K562 (cell line): Measurements from ENCODE around the gene SGPP2. TPM values are rescaled to one million over a fixed set of nuclear protein-coding genes. Genes with fewer than 3 reads are reported as not detected.

Source experiments
- ATAC-seq: fragments of 200-7000 bp; cut with Tn5 transposase; 3 replicates; pipeline ENCODE4 v1.9.1; 2020; ENCODE audit warnings: moderate library complexity
- BruUV-seq: library from RNA; stranded (reverse); fragments of 400-500 nt; replicated peaks from 2 replicates; lab custom pipeline; 2021; lab: Mats Ljungman, UMichigan
- CTCF ChIA-PET: fragments of 300-600 bp; formaldehyde crosslinking; extraction: SDS; loops from one replicate; lab custom pipeline; 2021; ENCODE audit warnings: low intra/inter-chr PET ratio; lab: Yijun Ruan, JAX
- POLR2A ChIA-PET: fragments of 300-600, 350-650 bp; sonication (Branson Sonifier 250); formaldehyde crosslinking; extraction: SDS; loops from one replicate; lab custom pipeline; 2021; ENCODE audit warnings: antibody characterized with exemption, inconsistent platforms; lab: Yijun Ruan, JAX
- DNase-seq, 4 experiments: peaks; one replicate each; pipeline versions ENCODE4 v3.0.0 to v3.0.0-alpha.2; 2011 to 2018; ENCODE audit warnings: low spot score in 3 of 4, mixed read lengths in 3 of 4; ENCODE audit errors: extremely low read depth in 1 of 4
- FAIRE-seq: peaks from 2 replicates; lab custom pipeline; 2011; peaks lifted over from hg19 to GRCh38; lab: Jason Lieb, UNC
- H2AFZ ChIP-seq: 2 replicates; pipeline ENCODE4 v1.6.0; 2011; ENCODE audit warnings: low read depth, low read length, control low read depth, inconsistent platforms
- H3K27ac ChIP-seq: fragments of 200-600 bp; 3 replicates; pipeline ENCODE4 v1.8.0; 2011; ENCODE audit warnings: low read depth, mild to moderate bottlenecking, control low read depth, inconsistent platforms, low read length, moderate library complexity, mixed read lengths; ENCODE audit errors: extremely low read depth
- H3K27me3 ChIP-seq, 2 experiments: fragments of 300-600 bp in 1 of 2; 2 replicates in 1 of 2; 3 replicates in 1 of 2; pipeline versions ENCODE4 v1.6.0 to v1.8.0; 2011; ENCODE audit warnings: inconsistent platforms in 2 of 2, low read length in 2 of 2, mild to moderate bottlenecking in 1 of 2, mixed read lengths in 1 of 2, moderate library complexity in 1 of 2; ENCODE audit not compliant: control insufficient read depth in 2 of 2, insufficient read depth in 2 of 2
- H3K36me3 ChIP-seq: fragments of 300-600 bp; 3 replicates; pipeline ENCODE4 v1.8.0; 2011; ENCODE audit warnings: mild to moderate bottlenecking, low read length, inconsistent platforms; ENCODE audit not compliant: control insufficient read depth, insufficient read depth
- H3K4me1 ChIP-seq, 2 experiments: fragments of 200-600 bp in 1 of 2; replicated peaks in 1 of 2; 2 replicates in 1 of 2; 3 replicates in 1 of 2; pipeline versions ENCODE4 v1.5.1 to v1.8.0; 2011; ENCODE audit warnings: inconsistent platforms in 2 of 2, low read length in 2 of 2, mild to moderate bottlenecking in 1 of 2, mixed read lengths in 1 of 2, moderate library complexity in 1 of 2; ENCODE audit not compliant: control insufficient read depth in 2 of 2, insufficient read depth in 2 of 2
- H3K4me2 ChIP-seq: 2 replicates; pipeline ENCODE4 v1.6.1; 2011; ENCODE audit warnings: low read length, control low read depth, inconsistent platforms, mixed read lengths; ENCODE audit not compliant: insufficient read depth
- H3K4me3 ChIP-seq: fragments of 200-600 bp; sonication (generic), shearing (Covaris generic); 2 replicates; pipeline ENCODE4 v1.5.1; 2016; ENCODE audit warnings: control low read depth, inconsistent platforms
- H3K79me2 ChIP-seq: fragments of 200-600 bp; 3 replicates; pipeline ENCODE4 v1.8.0; 2011; ENCODE audit warnings: low read length, inconsistent platforms; ENCODE audit not compliant: control insufficient read depth, insufficient read depth
- H3K9ac ChIP-seq, 2 experiments: 2 replicates each; pipeline versions ENCODE4 v1.6.0 to v1.6.1; 2011; ENCODE audit warnings: low read depth in 2 of 2, low read length in 2 of 2, control low read depth in 1 of 2, inconsistent platforms in 1 of 2, mild to moderate bottlenecking in 1 of 2, mixed read lengths in 1 of 2; ENCODE audit not compliant: insufficient read depth in 1 of 2
- H3K9me1 ChIP-seq: one replicate; pipeline ENCODE4 v1.6.0; 2011; ENCODE audit warnings: inconsistent platforms, mild to moderate bottlenecking, low read length, moderate library complexity; ENCODE audit not compliant: control insufficient read depth, insufficient read depth
- H3K9me3 ChIP-seq: replicated peaks from 2 replicates; pipeline ENCODE4 v1.5.1; 2011; ENCODE audit warnings: low read depth, low read length, inconsistent platforms; ENCODE audit not compliant: control insufficient read depth, insufficient read depth
- H4K20me1 ChIP-seq: replicated peaks from 2 replicates; pipeline ENCODE4 v1.6.1; 2011; ENCODE audit warnings: low read length, inconsistent platforms, mixed read lengths; ENCODE audit not compliant: control insufficient read depth, insufficient read depth
- ADNP ChIP-seq: fragments of 200-800 bp; sonication (Bioruptor generic); IDR thresholded peaks from 2 replicates; pipeline ENCODE4 v1.6.1; 2016; ENCODE audit warnings: missing genetic modification characterization, missing compliant biosample characterization
- GTF2E2 ChIP-seq: fragments of 200-800 bp; sonication (Bioruptor generic); IDR thresholded peaks from 2 replicates; pipeline ENCODE4 v1.6.1; 2016; ENCODE audit warnings: missing genetic modification characterization, missing compliant biosample characterization
- HDAC2 ChIP-seq: fragments of 450-650 bp; IDR thresholded peaks from 2 replicates; pipeline ENCODE4 v1.6.1; 2016; ENCODE audit warnings: mild to moderate bottlenecking
- KDM2B ChIP-seq: fragments of 250-450 bp; sonication (Bioruptor Pico); IDR thresholded peaks from 2 replicates; pipeline ENCODE4 v1.8.0; 2021; ENCODE audit warnings: mild to moderate bottlenecking, moderate library complexity
- MTA1 ChIP-seq: fragments of 450-650 bp; IDR thresholded peaks from 2 replicates; pipeline ENCODE4 v1.6.1; 2017; ENCODE audit warnings: borderline replicate concordance
- POLR3A ChIP-seq: IDR thresholded peaks from 2 replicates; pipeline ENCODE4 v1.6.1; 2011; ENCODE audit warnings: borderline replicate concordance, mild to moderate bottlenecking, moderate library complexity; ENCODE audit not compliant: insufficient read length, insufficient read depth; ENCODE audit errors: extremely low read depth
- POU5F1 ChIP-seq: fragments of 150-350 bp; IDR thresholded peaks from 2 replicates; pipeline ENCODE4 v1.6.1; 2014; ENCODE audit warnings: borderline replicate concordance, low read length, low read depth, mild to moderate bottlenecking; ENCODE audit not compliant: partially characterized antibody
- SRSF9 ChIP-seq: fragments of 200-400 bp; formaldehyde crosslinking; IDR thresholded peaks from 2 replicates; pipeline ENCODE4 v1.6.1; 2017; ENCODE audit warnings: low read depth, low read length, borderline replicate concordance
- STAT5A ChIP-seq: IDR thresholded peaks from 2 replicates; pipeline ENCODE4 v1.6.1; 2012; ENCODE audit warnings: low read length, inconsistent platforms, borderline replicate concordance
- TCF3 ChIP-seq: sonication (generic); formaldehyde crosslinking; IDR thresholded peaks from 2 replicates; pipeline ENCODE4 v1.4.0; 2020; ENCODE audit warnings: mild to moderate bottlenecking, missing genetic modification reagents
- TCF7 ChIP-seq: sonication (generic); IDR thresholded peaks from 2 replicates; pipeline ENCODE4 v1.6.1; 2016; ENCODE audit warnings: antibody characterized with exemption, borderline replicate concordance
- XRCC3 ChIP-seq: fragments of 450-650 bp; IDR thresholded peaks from 2 replicates; pipeline ENCODE4 v1.6.1; 2017; ENCODE audit warnings: mild to moderate bottlenecking, moderate library complexity
- ZNF280A ChIP-seq: fragments of 450-650 bp; IDR thresholded peaks from 2 replicates; pipeline ENCODE4 v1.6.1; 2018; ENCODE audit warnings: mild to moderate bottlenecking, low read depth; ENCODE audit not compliant: partially characterized antibody
- ZNF311 ChIP-seq: fragments of 250-450 bp; sonication (Bioruptor Pico); IDR thresholded peaks from 2 replicates; pipeline ENCODE4 v1.4.0; 2020; ENCODE audit warnings: mild to moderate bottlenecking, moderate library complexity
- ZNF316 ChIP-seq: fragments of 450-650 bp; IDR thresholded peaks from 2 replicates; pipeline ENCODE4 v1.6.1; 2016
- ZNF431 ChIP-seq: sonication (generic); formaldehyde crosslinking; IDR thresholded peaks from 2 replicates; pipeline ENCODE4 v1.8.0; 2022; ENCODE audit warnings: mild to moderate bottlenecking, missing genetic modification reagents
- ZNF830 ChIP-seq: fragments of 250-450 bp; sonication (Bioruptor Pico); IDR thresholded peaks from 2 replicates; pipeline ENCODE4 v1.5.0; 2021; ENCODE audit warnings: mild to moderate bottlenecking
- WGBS: fragments of 100-300 bp; shearing (Covaris generic); methylation state at CpG from one replicate; pipeline ENCODE4 v1.1.6; 2016; ENCODE audit warnings: low coverage, mixed read lengths; ENCODE audit not compliant: insufficient coverage; ENCODE audit errors: missing lambda C conversion rate; 5-methylcytosine and 5-hydroxymethylcytosine counted together
- in situ Hi-C: fragments of 300-500 bp; cut with MboI; formaldehyde crosslinking; loops from 4 replicates; pipeline ENCODE4 v1.15.0; 2018; ENCODE audit warnings: inconsistent platforms, mixed read lengths
- intact Hi-C: fragments of 100-400 bp; cut with micrococcal nuclease; formaldehyde crosslinking; loops from 2 replicates; pipeline ENCODE4 v1.14.2; 2022
- polyA plus RNA-seq, 8 experiments: library from polyadenylated mRNA; depleted of rRNA in 4 of 8; stranded (reverse) in 5 of 8; unstranded in 3 of 8; fragments of >200 nt; fragmentation: Nextera tagmentation in 2 of 8; fragmentation: Illumina TruSeq in 1 of 8; extraction: Ambion mirVana in 2 of 8; extraction: Trizol in 1 of 8; gene quantifications; 2 replicates each; pipeline versions ENCODE4 v1.2.1 to v1.2.3, GENCODE V29; 2011 to 2014; ENCODE audit warnings: inconsistent platforms in 1 of 8, missing spikeins in 1 of 8
- total RNA-seq, 7 experiments: library from RNA; depleted of rRNA in 6 of 7; stranded (reverse); fragments of >200 nt in 6 of 7; fragmentation: Illumina TruSeq in 2 of 7; extraction: Trizol in 2 of 7; gene quantifications; 2 replicates each; pipeline versions ENCODE4 v1.2.1 to v1.2.3, GENCODE V29; 2011 to 2021; ENCODE audit warnings: low replicate concordance in 1 of 7

The SGPP2 gene
- total and polyA plus RNA-seq, 9 of the 15 experiments (the other 6 are each of a cell fraction or from before 2014, with no cell fraction given) = 0.01 to 0.04 TPM; not detected in 7

- no peaks in the 10 kb centered on the region for H4K20me1 ChIP-seq
- no peak overlapping the region for H3K4me3 ChIP-seq
- no peak for FAIRE-seq
- ChIA-PET CTCF (no interaction called here), POLR2A (no interaction called here)
- no peak overlapping the region for H3K9ac ChIP-seq
- 83% methylated on average over 1 of the region's 2 CpGs for WGBS
- intact Hi-C loops = no loop called here
- H3K9me3 ChIP-seq = no peaks in the 10 kb centered on the region
- H3K27me3 ChIP-seq = no peaks in the 10 kb centered on the region
- H2AFZ ChIP-seq = no peak overlapping the region
- no peak for ATAC-seq
- H3K79me2 ChIP-seq = peaks cover 5% of the 10 kb centered on the region; the same call in 1 of the 3 replicates
- no peaks in the 10 kb centered on the region for H3K4me1 ChIP-seq
- in situ Hi-C loops = no loop called here
- H3K4me2 ChIP-seq = no peak overlapping the region
- DNase-seq = no peak
- TF ChIP-seq ZNF280A = no peak
- no peak for TF ChIP-seq HDAC2
- TF ChIP-seq ZNF316 = no peak
- TF ChIP-seq TCF7 = no peak
- TF ChIP-seq POU5F1 = no peak
- no peak for TF ChIP-seq GTF2E2 (tag)
- no peak for TF ChIP-seq ZNF311 (CRISPR knock-in tag)
- no peak for TF ChIP-seq STAT5A
- no peak for TF ChIP-seq ZNF431 (CRISPR knock-in tag)
- no peak for TF ChIP-seq SRSF9
- no peak for TF ChIP-seq POLR3A
- no peak for TF ChIP-seq MTA1
- no peak for TF ChIP-seq KDM2B (CRISPR knock-in tag)
- TF ChIP-seq ADNP = no peak
- no peak for TF ChIP-seq ZNF830 (CRISPR knock-in tag)
- TF ChIP-seq XRCC3 = no peak
- no peak for TF ChIP-seq TCF3 (CRISPR knock-in tag)
- H3K27ac ChIP-seq = no peak overlapping the region
- H3K9me1 ChIP-seq = no peaks in the 10 kb centered on the region
- peaks cover 89% of the 10 kb centered on the region for H3K36me3 ChIP-seq
- no TSS peak for BruUV-seq
Observed at GRCh38 chr2:222595581-222595980, 171.2 kb downstream of the SGPP2 start.
